NCI-H446 treated with DMSO at 0.1 percent for 48 hours (cell line): ENCODE results near the gene LRRC4C.
"Not testable (repeated sequence)": the region's sequence is repeated elsewhere in the genome, so short reads cannot be mapped to it uniquely, and the experiment has no call there.

Experiments
- DNase-seq: peaks from one replicate; lab custom pipeline; 2025; lab: John Stamatoyannopoulos, UW

LRRC4C gene

DNA sequence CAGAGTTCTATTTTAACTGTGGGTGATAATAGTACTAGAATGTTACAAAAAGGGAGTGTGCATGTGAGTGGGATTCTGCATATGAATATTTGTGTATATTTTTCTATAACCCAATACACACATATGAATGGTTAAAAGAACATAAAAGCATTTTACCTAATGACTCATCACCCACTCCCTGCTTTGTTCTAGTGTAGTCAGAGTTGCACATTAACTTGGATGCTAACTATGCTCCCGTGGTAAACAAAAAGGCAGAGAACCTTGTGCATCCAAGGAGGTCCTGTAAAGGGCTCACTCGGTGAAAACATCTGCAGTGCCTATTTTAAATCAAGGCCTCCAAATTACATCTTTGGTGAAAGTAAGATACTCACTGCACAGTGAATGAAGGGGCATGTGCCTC, 1289.4 kb downstream of the LRRC4C start:
- DNase-seq = no peak

- DNase-seq = no peak
These were observed 1291.0 kb downstream of the LRRC4C start for GRCh38 chr11:40168414-40168813.

GRCh38 chr11:40167805-40168204, 1291.6 kb downstream of the LRRC4C start:
- DNase-seq = not testable (repeated sequence)

- no peak for DNase-seq
These were observed 1292.6 kb downstream of the LRRC4C start for GRCh38 chr11:40166892-40167291.

DNA sequence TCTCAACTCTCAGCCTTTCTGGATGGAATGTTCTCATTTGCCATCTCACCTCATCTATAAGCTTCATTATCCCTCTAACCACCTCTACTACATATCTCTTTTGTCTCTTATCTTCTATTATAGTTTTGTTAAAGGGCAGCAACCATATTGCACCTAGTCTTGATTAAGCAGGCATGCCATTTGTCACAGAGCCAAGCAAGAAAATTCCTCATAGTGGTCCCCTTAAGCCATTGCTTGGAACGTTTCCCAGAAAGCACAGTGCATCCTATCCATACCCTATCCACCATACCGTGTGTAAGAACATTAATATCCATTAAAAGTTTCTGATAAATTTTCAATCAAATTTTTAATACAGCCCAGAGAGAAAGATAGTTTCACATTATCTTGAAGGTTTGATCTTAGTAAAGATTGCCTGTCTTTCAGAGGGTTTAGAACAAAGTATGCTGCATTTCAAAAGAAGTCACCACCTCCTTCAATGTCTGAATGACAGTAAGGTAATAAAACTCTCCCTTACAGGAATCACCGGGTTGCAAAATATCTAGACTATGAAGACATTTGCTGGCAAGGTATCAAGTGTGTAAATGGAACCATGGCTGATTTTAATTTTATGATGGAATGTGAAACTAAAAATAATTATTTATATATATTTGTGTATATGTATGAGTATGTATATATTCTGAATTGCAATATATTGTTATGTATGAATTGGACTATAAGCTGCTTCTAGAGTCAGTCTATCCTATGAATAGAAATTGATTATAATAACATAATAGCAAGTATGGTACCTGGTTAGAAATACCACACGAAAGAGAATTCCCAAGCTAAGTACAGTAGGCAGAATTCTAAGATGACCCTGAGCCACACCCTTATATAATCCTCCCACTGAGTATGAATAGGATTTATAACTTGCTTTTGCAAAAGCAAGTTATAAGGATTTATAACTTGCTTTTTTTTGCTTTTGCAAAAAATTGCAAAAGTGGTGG, 1296.3 kb downstream of the LRRC4C start:
- DNase-seq = no peak

- DNase-seq = no peak
These were observed 1297.5 kb downstream of the LRRC4C start for GRCh38 chr11:40161854-40162410.

DNA sequence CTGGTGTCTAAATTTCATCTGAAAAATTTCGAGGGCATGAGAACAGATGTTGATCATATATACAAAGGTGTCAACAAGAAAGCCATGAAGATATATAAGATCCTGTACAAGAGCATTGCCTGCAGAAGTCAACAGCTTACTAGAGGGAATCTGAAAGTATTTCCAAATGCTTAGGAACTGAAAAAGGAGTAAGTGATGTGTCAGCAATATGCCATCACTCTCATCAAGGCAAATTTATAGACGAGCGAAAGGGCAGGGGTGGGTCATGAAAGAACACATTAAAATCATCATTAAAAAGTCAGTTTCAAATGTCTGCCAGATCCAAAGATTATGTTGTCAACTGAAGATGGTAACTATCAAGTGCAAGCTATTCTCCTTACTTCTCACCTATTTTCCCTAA, 1299.0 kb downstream of the LRRC4C start:
- no peak for DNase-seq

- no peak for DNase-seq
These were observed 1309.7 kb downstream of the LRRC4C start for GRCh38 chr11:40149721-40150120.

GRCh38 chr11:40140560-40140959, 1318.9 kb downstream of the LRRC4C start:
- DNase-seq = no peak

GRCh38 chr11:40139536-40139935, 1319.9 kb downstream of the LRRC4C start:
- DNase-seq = no peak

DNA sequence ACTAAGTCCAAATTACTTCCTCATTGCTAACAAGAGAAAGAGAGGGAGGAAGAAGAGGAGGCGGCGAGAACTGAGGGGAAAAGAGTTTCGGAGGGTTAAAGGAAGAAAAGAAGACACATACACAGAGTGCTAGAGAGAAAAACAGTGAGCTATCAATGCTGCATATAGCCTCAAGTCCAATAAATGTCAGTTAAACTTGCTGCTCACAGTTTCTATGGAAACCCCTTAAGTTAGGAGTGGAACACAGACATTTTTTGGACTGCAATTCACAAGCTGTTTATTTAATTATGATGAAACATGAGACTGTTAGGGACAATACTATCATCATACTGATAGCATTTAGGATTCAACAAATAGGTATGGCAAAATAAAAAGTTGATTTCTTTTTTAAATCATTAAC, 1320.4 kb downstream of the LRRC4C start:
- DNase-seq = no peak

GRCh38 chr11:40134820-40135570, 1324.5 kb downstream of the LRRC4C start:
- no peak for DNase-seq

DNA sequence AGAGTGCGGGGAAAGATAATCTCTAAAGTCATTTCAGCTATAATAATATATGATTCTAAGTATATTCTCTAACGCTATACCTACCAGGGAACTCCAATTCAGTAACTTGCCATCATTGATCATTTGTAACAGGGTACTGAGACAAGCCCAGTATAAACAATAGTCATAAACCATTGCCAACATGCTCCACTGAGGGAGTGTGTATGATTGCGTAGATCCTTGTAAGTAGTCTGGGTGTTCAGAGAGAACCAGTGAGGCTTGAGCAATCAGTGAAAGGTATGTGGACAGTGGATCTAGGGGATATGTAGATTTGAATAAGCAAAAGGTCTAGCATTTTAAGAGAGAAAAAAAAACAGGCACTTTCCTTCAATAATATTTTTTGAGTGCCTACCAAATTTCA, 1326.0 kb downstream of the LRRC4C start:
- DNase-seq = no peak

GRCh38 chr11:40132912-40133311, 1326.5 kb downstream of the LRRC4C start:
- DNase-seq = no peak

- DNase-seq = no peak
These were observed 1329.0 kb downstream of the LRRC4C start for GRCh38 chr11:40130427-40130826.

- no peak for DNase-seq
These were observed 1330.2 kb downstream of the LRRC4C start for GRCh38 chr11:40129266-40129665.

DNA sequence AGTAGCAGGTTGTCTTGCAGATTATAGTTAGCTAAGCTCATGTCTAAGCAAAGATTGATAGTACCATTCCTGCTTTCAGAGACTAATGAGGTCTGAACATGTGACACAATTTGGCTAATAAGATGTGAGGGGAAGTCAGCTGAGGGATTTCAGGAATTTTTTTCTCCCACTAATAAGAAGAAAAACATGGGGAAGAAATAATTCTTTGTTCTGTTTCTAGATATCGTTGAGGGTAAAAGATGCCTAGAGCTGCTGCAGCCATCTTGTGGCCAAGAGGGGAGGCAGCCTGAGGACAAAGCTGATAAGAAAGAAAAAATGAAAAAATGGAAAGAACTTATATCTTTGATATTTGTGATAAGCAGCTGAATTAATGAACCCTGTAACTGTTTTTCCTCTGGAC, 1334.4 kb downstream of the LRRC4C start:
- DNase-seq = no peak

DNA sequence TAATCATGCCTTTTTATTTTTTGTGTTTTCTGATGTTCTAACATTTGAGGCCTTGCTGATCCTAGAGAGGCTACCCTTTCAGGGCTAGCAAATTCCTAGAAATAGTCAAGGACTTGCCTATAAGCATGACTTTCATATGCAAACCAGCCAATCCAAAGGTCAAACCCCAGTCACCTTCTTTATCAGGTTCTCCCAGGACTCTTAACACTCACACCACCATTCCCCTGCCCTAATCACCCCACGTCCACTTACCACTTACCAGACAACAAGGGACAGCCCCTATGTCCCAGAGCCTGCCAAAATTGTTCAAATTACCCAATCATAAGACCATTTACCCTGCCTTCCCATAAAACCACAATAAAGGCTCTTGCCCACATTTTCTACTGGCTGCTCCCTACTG, 1339.8 kb downstream of the LRRC4C start:
- DNase-seq = no peak

DNA sequence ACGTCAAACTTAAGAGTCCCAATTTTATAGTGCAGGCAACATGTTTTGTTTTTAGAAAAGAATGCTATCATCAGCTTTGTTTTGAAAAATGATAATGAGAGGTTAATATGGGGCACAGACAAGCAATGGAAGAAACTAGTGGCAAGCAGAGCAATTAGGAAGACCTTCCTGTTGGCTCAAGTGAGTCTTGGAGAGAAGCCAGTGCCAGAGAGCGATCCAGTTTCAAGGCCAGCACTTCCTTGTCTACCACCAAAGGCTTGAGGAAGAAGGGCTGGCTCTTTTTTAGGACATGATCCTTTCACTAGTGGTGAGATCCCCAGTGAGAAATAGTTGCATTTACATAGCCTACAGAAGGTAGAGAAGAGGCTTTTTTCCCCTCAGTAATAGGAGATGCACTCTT, 1340.7 kb downstream of the LRRC4C start:
- peak; percentile 2 for DNase-seq

DNA sequence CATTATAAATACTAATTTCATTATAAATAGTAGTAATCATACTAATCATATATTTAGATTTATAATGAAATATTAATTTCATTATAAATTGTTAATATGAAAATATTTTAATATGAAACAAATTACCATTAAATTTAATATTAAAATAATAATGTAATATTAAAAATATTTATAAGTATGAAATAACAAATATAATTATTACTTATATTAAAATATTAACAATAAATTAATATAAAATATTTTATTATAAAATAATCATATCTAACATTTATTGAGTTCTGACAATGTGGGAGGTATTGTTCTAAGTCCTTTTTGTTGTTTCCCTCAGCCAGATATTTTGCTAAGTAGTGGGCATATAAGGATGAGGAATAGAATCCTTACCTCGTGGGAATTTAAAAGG, 1341.4 kb downstream of the LRRC4C start:
- no peak for DNase-seq

GRCh38 chr11:40104941-40105550, 1354.4 kb downstream of the LRRC4C start:
- DNase-seq = no peak

GRCh38 chr11:40100781-40101180, 1358.7 kb downstream of the LRRC4C start:
- DNase-seq = no peak
